ENCODE measurements around the gene OR2T1.
"Not testable (repeated sequence)": the region's sequence is repeated elsewhere in the genome, so short reads cannot be mapped to it uniquely, and the experiment has no call there.

- TF ChIP-seq, protein P1, sequence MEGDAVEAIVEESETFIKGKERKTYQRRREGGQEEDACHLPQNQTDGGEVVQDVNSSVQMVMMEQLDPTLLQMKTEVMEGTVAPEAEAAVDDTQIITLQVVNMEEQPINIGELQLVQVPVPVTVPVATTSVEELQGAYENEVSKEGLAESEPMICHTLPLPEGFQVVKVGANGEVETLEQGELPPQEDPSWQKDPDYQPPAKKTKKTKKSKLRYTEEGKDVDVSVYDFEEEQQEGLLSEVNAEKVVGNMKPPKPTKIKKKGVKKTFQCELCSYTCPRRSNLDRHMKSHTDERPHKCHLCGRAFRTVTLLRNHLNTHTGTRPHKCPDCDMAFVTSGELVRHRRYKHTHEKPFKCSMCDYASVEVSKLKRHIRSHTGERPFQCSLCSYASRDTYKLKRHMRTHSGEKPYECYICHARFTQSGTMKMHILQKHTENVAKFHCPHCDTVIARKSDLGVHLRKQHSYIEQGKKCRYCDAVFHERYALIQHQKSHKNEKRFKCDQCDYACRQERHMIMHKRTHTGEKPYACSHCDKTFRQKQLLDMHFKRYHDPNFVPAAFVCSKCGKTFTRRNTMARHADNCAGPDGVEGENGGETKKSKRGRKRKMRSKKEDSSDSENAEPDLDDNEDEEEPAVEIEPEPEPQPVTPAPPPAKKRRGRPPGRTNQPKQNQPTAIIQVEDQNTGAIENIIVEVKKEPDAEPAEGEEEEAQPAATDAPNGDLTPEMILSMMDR (IDR thresholded peaks at IDR 0.05) = not testable (repeated sequence)
- not testable (repeated sequence) for TF ChIP-seq POLR2A, POLR2AphosphoS5 (IDR thresholded peaks at IDR 0.05)
These were observed 31.1 kb downstream of the OR2T1 start for GRCh38 chr1:248433811-248434415.

Data from gastroesophageal sphincter (tissue), 3 donors.